NT2/D1 (cell line): Measurements from ENCODE around the gene SEC31B.

Experiments
- SUZ12 ChIP-seq: IDR thresholded peaks from 2 replicates; pipeline ENCODE4 v1.6.1; 2011; ENCODE audit not compliant: insufficient read length, insufficient read depth; ENCODE audit errors: extremely low read depth
- YY1 ChIP-seq: IDR thresholded peaks from 2 replicates; pipeline ENCODE4 v1.6.1; 2011; ENCODE audit not compliant: insufficient read length, insufficient read depth
- ZNF274 ChIP-seq: IDR thresholded peaks from 2 replicates; pipeline ENCODE4 v1.6.1; 2011; ENCODE audit warnings: mild to moderate bottlenecking, low read depth, low read length

DNA sequence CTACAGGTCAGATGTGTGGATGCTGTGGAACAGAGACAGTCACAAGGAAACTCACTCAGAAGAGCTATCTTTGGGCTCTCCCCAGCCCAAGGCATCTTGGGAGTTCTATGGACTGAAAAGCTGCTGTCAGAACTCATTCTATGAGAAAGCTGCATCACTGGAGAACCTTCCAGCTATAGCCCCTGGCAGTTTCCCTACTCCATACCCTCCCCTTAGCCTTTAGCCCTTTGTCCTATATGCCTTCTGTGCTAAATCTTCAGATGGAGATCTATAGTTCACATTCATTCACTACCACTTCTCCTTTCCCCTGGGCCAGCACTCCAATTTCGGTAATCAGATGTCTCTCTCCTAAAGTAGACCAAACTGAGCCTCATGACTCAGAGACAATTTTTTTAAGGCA lies 49.9 kb downstream of the SEC31B start:
- TF ChIP-seq YY1: no peak
- TF ChIP-seq ZNF274: no peak
- TF ChIP-seq SUZ12: no peak
